IMR-90 (cell line): ENCODE data around the gene FGGY. TPM values are rescaled to one million over a fixed set of nuclear protein-coding genes. Genes with fewer than 3 reads are reported as not detected.
"Not testable (repeated sequence)": the region's sequence is repeated elsewhere in the genome, so short reads cannot be mapped to it uniquely, and the experiment has no call there.

Experiments
- ATAC-seq: fragments of 200-7000 bp; cut with Tn5 transposase; 2 replicates; pipeline ENCODE4 v1.9.1; 2020; ENCODE audit warnings: low read depth, mild to moderate bottlenecking, moderate library complexity
- BruUV-seq: library from RNA; stranded (reverse); fragments of 400-500 nt; replicated peaks from 2 replicates; lab custom pipeline; 2021; lab: Mats Ljungman, UMichigan
- CTCF ChIA-PET: fragments of 300-600 bp; formaldehyde crosslinking; extraction: SDS; loops from one replicate; lab custom pipeline; 2021; ENCODE audit warnings: antibody characterized with exemption; lab: Yijun Ruan, JAX
- POLR2A ChIA-PET: fragments of 300-600 bp; sonication (Branson Sonifier 250); formaldehyde crosslinking; loops from one replicate; lab custom pipeline; 2022; ENCODE audit warnings: antibody characterized with exemption; ENCODE audit not compliant: unreplicated experiment; lab: Charles Lee
- DNase-seq: peaks from one replicate; pipeline ENCODE4 v3.0.0; 2013
- H2AFZ ChIP-seq: replicated peaks from 2 replicates; pipeline ENCODE3; 2013; ENCODE audit warnings: low read length, mild to moderate bottlenecking; ENCODE audit not compliant: poor library complexity
- H2AK5ac ChIP-seq: 2 replicates; pipeline ENCODE4 v1.6.1; 2013; ENCODE audit warnings: low read depth, low read length, inconsistent platforms
- H2AK9ac ChIP-seq: replicated peaks from 2 replicates; pipeline ENCODE3; 2013; ENCODE audit warnings: mild to moderate bottlenecking, low read depth, low read length, moderate library complexity; ENCODE audit not compliant: poor library complexity
- H2BK120ac ChIP-seq: 2 replicates; pipeline ENCODE4 v1.6.1; 2013; ENCODE audit warnings: low read depth, low read length, inconsistent platforms
- H2BK15ac ChIP-seq: 3 replicates; pipeline ENCODE4 v1.6.1; 2013; ENCODE audit warnings: low read depth, low read length, inconsistent platforms
- H2BK20ac ChIP-seq: 2 replicates; pipeline ENCODE4 v1.6.1; 2013; ENCODE audit warnings: low read depth, mild to moderate bottlenecking, inconsistent platforms, low read length, moderate library complexity
- H2BK5ac ChIP-seq: 2 replicates; pipeline ENCODE4 v1.6.1; 2013; ENCODE audit warnings: mild to moderate bottlenecking, low read depth, low read length, inconsistent platforms; ENCODE audit not compliant: poor library complexity, severe bottlenecking
- H3K14ac ChIP-seq: replicated peaks from 2 replicates; pipeline ENCODE4 v1.6.1; 2013; ENCODE audit warnings: low read depth, low read length, inconsistent platforms
- H3K18ac ChIP-seq: 2 replicates; pipeline ENCODE4 v1.6.1; 2013; ENCODE audit warnings: low read depth, low read length, control low read depth
- H3K23ac ChIP-seq: 2 replicates; pipeline ENCODE4 v1.6.1; 2013; ENCODE audit warnings: low read depth, low read length, inconsistent platforms
- H3K27ac ChIP-seq: 2 replicates; pipeline ENCODE4 v1.5.1; 2013; ENCODE audit warnings: mild to moderate bottlenecking, control low read depth, low read length; ENCODE audit not compliant: insufficient read depth
- H3K27me3 ChIP-seq: 2 replicates; pipeline ENCODE4 v1.6.1; 2013; ENCODE audit warnings: low read length; ENCODE audit not compliant: control insufficient read depth, insufficient read depth
- H3K36me3 ChIP-seq: 2 replicates; pipeline ENCODE4 v1.6.1; 2013; ENCODE audit warnings: low read length, mixed read lengths; ENCODE audit not compliant: control insufficient read depth, insufficient read depth
- H3K4ac ChIP-seq: 2 replicates; pipeline ENCODE4 v1.6.1; 2013; ENCODE audit warnings: low read depth, low read length, inconsistent platforms
- H3K4me1 ChIP-seq: 2 replicates; pipeline ENCODE4 v1.6.1; 2013; ENCODE audit warnings: low read length, mixed read lengths; ENCODE audit not compliant: control insufficient read depth, insufficient read depth
- H3K4me2 ChIP-seq: 2 replicates; pipeline ENCODE4 v1.6.1; 2013; ENCODE audit warnings: low read depth, mild to moderate bottlenecking, control low read depth, low read length, moderate library complexity
- H3K4me3 ChIP-seq: 2 replicates; pipeline ENCODE4 v1.5.1; 2013; ENCODE audit warnings: low read depth, mild to moderate bottlenecking, control low read depth, low read length, moderate library complexity; ENCODE audit not compliant: insufficient read depth
- H3K56ac ChIP-seq: 2 replicates; pipeline ENCODE4 v1.6.1; 2013; ENCODE audit warnings: low read length, inconsistent platforms; ENCODE audit not compliant: insufficient read depth; ENCODE audit errors: extremely low read depth
- H3K79me1 ChIP-seq, 2 experiments: 2 replicates each; pipeline ENCODE4 v1.6.1; 2013; ENCODE audit warnings: low read length in 2 of 2, inconsistent platforms in 1 of 2, low read depth in 1 of 2
- H3K9ac ChIP-seq: 2 replicates; pipeline ENCODE4 v1.6.1; 2013; ENCODE audit warnings: low read depth, low read length, control low read depth
- H3K9me1 ChIP-seq: 2 replicates; pipeline ENCODE4 v1.6.1; 2013; ENCODE audit warnings: low read length, inconsistent platforms; ENCODE audit not compliant: insufficient read depth
- H3K9me3 ChIP-seq: 2 replicates; pipeline ENCODE4 v1.6.1; 2013; ENCODE audit warnings: low read length; ENCODE audit not compliant: control insufficient read depth, insufficient read depth
- H4K20me1 ChIP-seq: 2 replicates; pipeline ENCODE4 v1.6.1; 2013; ENCODE audit warnings: low read length, inconsistent platforms; ENCODE audit not compliant: insufficient read depth
- H4K5ac ChIP-seq: 2 replicates; pipeline ENCODE4 v1.6.1; 2013; ENCODE audit warnings: mild to moderate bottlenecking, low read depth, low read length, control low read depth
- H4K8ac ChIP-seq, 2 experiments: 2 replicates each; pipeline ENCODE4 v1.6.1; 2013; ENCODE audit warnings: low read depth in 2 of 2, low read length in 2 of 2, control low read depth in 1 of 2, inconsistent platforms in 1 of 2
- H4K91ac ChIP-seq: 2 replicates; pipeline ENCODE4 v1.6.1; 2013; ENCODE audit warnings: low read depth, low read length, inconsistent platforms; ENCODE audit not compliant: insufficient read depth
- BHLHE40 ChIP-seq: fragments of 150-350 bp; IDR thresholded peaks from 2 replicates; pipeline ENCODE4 v1.6.1; 2016; ENCODE audit warnings: mild to moderate bottlenecking, low read depth, low read length
- CHD1 ChIP-seq: IDR thresholded peaks from 2 replicates; pipeline ENCODE4 v1.6.1; 2012; ENCODE audit warnings: low read depth, low read length, improper control_type of control experiment
- MAFK ChIP-seq: IDR thresholded peaks from 2 replicates; pipeline ENCODE4 v1.6.1; 2012; ENCODE audit warnings: low read depth, low read length, improper control_type of control experiment
- POLR2A ChIP-seq: IDR thresholded peaks from 2 replicates; pipeline ENCODE4 v1.6.1; 2012; ENCODE audit warnings: mild to moderate bottlenecking, low read depth, low read length
- SMC3 ChIP-seq: fragments of 150-350 bp; IDR thresholded peaks from 2 replicates; pipeline ENCODE4 v1.6.1; 2016; ENCODE audit warnings: low read depth, mild to moderate bottlenecking, antibody characterized with exemption, low read length, moderate library complexity
- WGBS, 2 experiments: methylation state at CpG; one replicate each; pipeline versions ENCODE4 v1.1.5 to v1.1.7; 2013; ENCODE audit warnings: missing lambda C conversion rate in 2 of 2; ENCODE audit not compliant: insufficient read length in 1 of 2; ENCODE audit errors: extremely low coverage in 2 of 2; 5-methylcytosine and 5-hydroxymethylcytosine counted together
- dilution Hi-C: fragments of 300-500 bp; cut with HindIII; formaldehyde crosslinking; loops from one replicate; pipeline ENCODE4 v1.14.3; 2018; ENCODE audit warnings: low sequenced_read_pairs; ENCODE audit not compliant: unreplicated experiment
- in situ Hi-C: fragments of 300-500 bp; cut with MboI; formaldehyde crosslinking; loops from 3 replicates; pipeline ENCODE4 v1.14.3; 2019; ENCODE audit warnings: low sequenced_read_pairs, inconsistent platforms, mixed read lengths
- intact Hi-C: fragments of 100-400 bp; cut with micrococcal nuclease; formaldehyde crosslinking; loops from 2 replicates; pipeline ENCODE4 v1.10.0; 2022
- polyA plus RNA-seq, 3 experiments: library from polyadenylated mRNA; depleted of rRNA; stranded (reverse); fragments of >200 nt; gene quantifications; 2 replicates each; pipeline ENCODE4 v1.2.3, GENCODE V29; 2012; ENCODE audit warnings: low replicate concordance in 1 of 3
- total RNA-seq: library from RNA; depleted of rRNA; stranded (reverse); fragments of >200 nt; gene quantifications from 2 replicates; pipeline ENCODE4 v1.2.3, GENCODE V29; 2012
- TF ChIP-seq, protein P1 (sequence below): fragments of 150-350 bp; IDR thresholded peaks from 2 replicates; pipeline ENCODE4 v1.6.1; 2016; ENCODE audit warnings: low read depth, mild to moderate bottlenecking, low read length, moderate library complexity, borderline replicate concordance
- TF ChIP-seq, protein P2 (sequence below): fragments of 150-350 bp; IDR thresholded peaks from 2 replicates; pipeline ENCODE4 v1.6.1; 2017; ENCODE audit warnings: mild to moderate bottlenecking, antibody characterized with exemption, low read length, low read depth

The FGGY gene
- total and polyA plus RNA-seq, 2 of the 4 experiments (the other 2 are of a cell fraction), result 5.6 to 14.0 TPM

DNA sequence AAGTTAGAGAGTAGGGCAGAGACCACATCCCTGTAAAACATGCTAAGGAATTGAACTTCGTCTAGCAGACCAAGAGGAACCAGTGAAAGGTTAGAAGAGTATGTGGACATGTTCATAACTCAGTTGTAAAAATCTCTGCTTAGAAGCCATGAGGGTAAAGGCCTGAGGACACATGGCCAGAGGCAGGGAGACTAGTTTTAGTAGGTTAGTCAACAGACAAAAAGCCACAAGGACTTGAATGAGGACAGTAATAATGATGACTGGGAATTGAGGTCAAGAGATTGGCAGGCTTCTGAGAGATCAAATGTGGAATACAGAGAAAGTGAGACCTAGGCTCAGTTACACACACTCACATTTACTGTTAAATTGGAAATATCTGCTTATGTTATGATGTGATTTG is 312.4 kb downstream of the FGGY start:
- Histone ChIP-seq H3K27me3 (no peaks in the 10 kb centered on the region), H3K36me3 (no peaks in the 10 kb centered on the region), H3K14ac (no peak overlapping the region), H3K4me1 (peaks cover 9% of the 10 kb centered on the region), H4K5ac (no peak overlapping the region), H3K27ac (no peak overlapping the region), H2BK15ac (no peak overlapping the region), H2BK5ac (no peak overlapping the region), H3K18ac (no peak overlapping the region), H2BK20ac (no peak overlapping the region), H3K4me2 (no peak overlapping the region), H3K9ac (no peak overlapping the region), H4K8ac (no peak overlapping the region), H3K56ac (no peak overlapping the region), H2BK120ac (no peak overlapping the region), H3K79me1 (no peaks in the 10 kb centered on the region), H4K91ac (no peak overlapping the region), H3K4ac (no peak overlapping the region), H2AK9ac (no peak overlapping the region), H2AK5ac (no peak overlapping the region), H4K20me1 (no peaks in the 10 kb centered on the region), H3K9me1 (peaks cover 10% of the 10 kb centered on the region), H3K9me3 (0 out of 2 replicates have a peak, but pooled peaks cover 2% of the 10 kb centered on the region), H3K23ac (no peak overlapping the region), H2AFZ (no peak overlapping the region), H3K4me3 (no peak overlapping the region)
- no peak for TF ChIP-seq SMC3
- no peak for TF ChIP-seq CHD1
- no peak for TF ChIP-seq BHLHE40
- no peak for TF ChIP-seq MAFK
- TF ChIP-seq, protein P1, sequence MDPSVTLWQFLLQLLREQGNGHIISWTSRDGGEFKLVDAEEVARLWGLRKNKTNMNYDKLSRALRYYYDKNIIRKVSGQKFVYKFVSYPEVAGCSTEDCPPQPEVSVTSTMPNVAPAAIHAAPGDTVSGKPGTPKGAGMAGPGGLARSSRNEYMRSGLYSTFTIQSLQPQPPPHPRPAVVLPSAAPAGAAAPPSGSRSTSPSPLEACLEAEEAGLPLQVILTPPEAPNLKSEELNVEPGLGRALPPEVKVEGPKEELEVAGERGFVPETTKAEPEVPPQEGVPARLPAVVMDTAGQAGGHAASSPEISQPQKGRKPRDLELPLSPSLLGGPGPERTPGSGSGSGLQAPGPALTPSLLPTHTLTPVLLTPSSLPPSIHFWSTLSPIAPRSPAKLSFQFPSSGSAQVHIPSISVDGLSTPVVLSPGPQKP, result no peak
- TF ChIP-seq, protein P2, sequence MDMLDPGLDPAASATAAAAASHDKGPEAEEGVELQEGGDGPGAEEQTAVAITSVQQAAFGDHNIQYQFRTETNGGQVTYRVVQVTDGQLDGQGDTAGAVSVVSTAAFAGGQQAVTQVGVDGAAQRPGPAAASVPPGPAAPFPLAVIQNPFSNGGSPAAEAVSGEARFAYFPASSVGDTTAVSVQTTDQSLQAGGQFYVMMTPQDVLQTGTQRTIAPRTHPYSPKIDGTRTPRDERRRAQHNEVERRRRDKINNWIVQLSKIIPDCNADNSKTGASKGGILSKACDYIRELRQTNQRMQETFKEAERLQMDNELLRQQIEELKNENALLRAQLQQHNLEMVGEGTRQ, result no peak
- no peak for TF ChIP-seq POLR2A
- in situ Hi-C loops (no loop called here), intact Hi-C loops (no loop called here), dilution Hi-C loops (no loop called here)
- no peak for ATAC-seq
- ChIA-PET POLR2A (no interaction called here), CTCF (interaction anchor here (0.6 kb wide), 1 partner anchor 269 kb away, joined by 3 read pairs; no protein-coding TSS in a partner anchor)
- WGBS, 2 experiments, result no CpG with 5 or more reads among the region's 1 CpG
- BruUV-seq, result no TSS peak
- no peak for DNase-seq

- H4K20me1 ChIP-seq, H4K8ac ChIP-seq, BruUV-seq, H3K79me1 ChIP-seq, H4K91ac ChIP-seq, H3K36me3 ChIP-seq, H3K9me1 ChIP-seq, H3K56ac ChIP-seq, H2BK5ac ChIP-seq, CTCF ChIA-PET, H3K23ac ChIP-seq, dilution Hi-C loops, H3K4me2 ChIP-seq, H3K14ac ChIP-seq, H3K18ac ChIP-seq, H2BK15ac ChIP-seq, ATAC-seq, H3K4me3 ChIP-seq, H3K27ac ChIP-seq, H2BK120ac ChIP-seq, H3K4me1 ChIP-seq, H3K9me3 ChIP-seq, H2AFZ ChIP-seq, H3K9ac ChIP-seq, DNase-seq, H2BK20ac ChIP-seq, in situ Hi-C loops, H3K4ac ChIP-seq, H3K27me3 ChIP-seq, H4K5ac ChIP-seq, intact Hi-C loops, H2AK9ac ChIP-seq, H2AK5ac ChIP-seq: not testable (repeated sequence)
- WGBS, 2 experiments, result 100% methylated on average over 10 of the region's 13 CpGs; no CpG with 5 or more reads in 1 of the 2 experiments
- POLR2A ChIA-PET, result interaction anchor here (0.5 kb wide), 1 partner anchor 11 kb away, joined by 14 read pairs; no protein-coding TSS in a partner anchor
Measured at GRCh38 chr1:59610499-59610898, 313.6 kb downstream of the FGGY start.
